GM12892 (cell line): ENCODE data around the gene LCE2A. TPM values are rescaled to one million over a fixed set of nuclear protein-coding genes. Genes with fewer than 3 reads are reported as not detected.
A peak's percentile ranks its signal among the peaks of the same experiment; 100 is the strongest.
"Not testable (repeated sequence)": the region's sequence is repeated elsewhere in the genome, so short reads cannot be mapped to it uniquely, and the experiment has no call there.

ENCODE experiments used
- DNase-seq: peaks from one replicate; pipeline ENCODE4 v3.0.0; 2011; ENCODE audit not compliant: insufficient read length
- FAIRE-seq: peaks from 2 replicates; lab custom pipeline; 2011; peaks lifted over from hg19 to GRCh38; lab: Jason Lieb, UNC
- POLR2A ChIP-seq: IDR thresholded peaks from 2 replicates; pipeline ENCODE4 v1.6.1; 2011; ENCODE audit warnings: low read depth, low read length, control low read depth
- POLR2AphosphoS5 ChIP-seq: IDR thresholded peaks from 2 replicates; pipeline ENCODE4 v1.6.1; 2011; ENCODE audit warnings: low read depth, low read length, control low read depth
- TAF1 ChIP-seq: IDR thresholded peaks from 2 replicates; pipeline ENCODE4 v1.6.1; 2011; ENCODE audit warnings: low read depth, mild to moderate bottlenecking, control low read depth, low read length, borderline replicate concordance
- polyA plus RNA-seq: library from polyadenylated mRNA; unstranded; fragments of >200 nt; gene quantifications from one replicate; pipeline ENCODE4 v1.2.1, GENCODE V29; 2012; ENCODE audit warnings: missing spikeins, inconsistent platforms; ENCODE audit not compliant: missing spikeins

The LCE2A gene
- polyA plus RNA-seq: not detected

- FAIRE-seq (no peak), DNase-seq (no peak)
- TF ChIP-seq POLR2A (no peak), POLR2AphosphoS5 (no peak), TAF1 (no peak)
Observed at GRCh38 chr1:152697701-152698600, at the start of gene LCE2A. TSS of gene LCE2A (plus strand) at chr1:152698345. CDS start at chr1:152698902, 557 bp downstream.

- FAIRE-seq: peak; percentile 70
- DNase-seq: peak; percentile 28
- TF ChIP-seq POLR2A: no peak
- no peak for TF ChIP-seq POLR2AphosphoS5
- no peak for TF ChIP-seq TAF1
Observed at GRCh38 chr1:152654110-152654509, 44.0 kb upstream of the LCE2A start.

GRCh38 chr1:152656459-152656858, 41.7 kb upstream of the LCE2A start:
- no peak for TF ChIP-seq POLR2AphosphoS5
- no peak for TF ChIP-seq POLR2A
- no peak for TF ChIP-seq TAF1
- FAIRE-seq (no peak), DNase-seq (no peak)

GRCh38 chr1:152657677-152658076, 40.5 kb upstream of the LCE2A start:
- no peak for FAIRE-seq
- DNase-seq: no peak
- no peak for TF ChIP-seq POLR2A
- no peak for TF ChIP-seq POLR2AphosphoS5
- TF ChIP-seq TAF1: no peak

GRCh38 chr1:152658649-152659048, 39.5 kb upstream of the LCE2A start:
- no peak for DNase-seq
- no peak for FAIRE-seq
- no peak for TF ChIP-seq POLR2A
- TF ChIP-seq TAF1: no peak
- TF ChIP-seq POLR2AphosphoS5: no peak

GRCh38 chr1:152663098-152663497, 35.0 kb upstream of the LCE2A start, which contains the start of gene LCE2D:
TSS of gene LCE2D (plus strand) at chr1:152663380. CDS start at chr1:152664106, 726 bp downstream.
- FAIRE-seq: no peak
- no peak for DNase-seq
- no peak for TF ChIP-seq POLR2A
- no peak for TF ChIP-seq POLR2AphosphoS5
- TF ChIP-seq TAF1: no peak

GRCh38 chr1:152666171-152666570, 32.0 kb upstream of the LCE2A start:
- not testable (repeated sequence) for DNase-seq, FAIRE-seq

GRCh38 chr1:152667648-152668047, 30.5 kb upstream of the LCE2A start:
- TF ChIP-seq POLR2AphosphoS5 (no peak), TAF1 (no peak)
- FAIRE-seq: no peak
- no peak for DNase-seq

- no peak for TF ChIP-seq POLR2A
- no peak for TF ChIP-seq TAF1
- TF ChIP-seq POLR2AphosphoS5: no peak
- DNase-seq (no peak), FAIRE-seq (no peak)
Observed at GRCh38 chr1:152673016-152673415, 25.1 kb upstream of the LCE2A start.

- not testable (repeated sequence) for DNase-seq, FAIRE-seq
Observed at GRCh38 chr1:152674983-152675382, 23.2 kb upstream of the LCE2A start, which contains the start of gene LCE2C. TSS of gene LCE2C (plus strand) at chr1:152675279. CDS start at chr1:152676016, 737 bp downstream.

GRCh38 chr1:152679459-152679858, 18.7 kb upstream of the LCE2A start:
- DNase-seq (no peak), FAIRE-seq (no peak)
- TF ChIP-seq POLR2A (no peak), TAF1 (no peak), POLR2AphosphoS5 (no peak)

GRCh38 chr1:152681616-152682015, 16.5 kb upstream of the LCE2A start:
- TF ChIP-seq TAF1 (no peak), POLR2AphosphoS5 (no peak), POLR2A (no peak)
- FAIRE-seq (no peak), DNase-seq (no peak)

- FAIRE-seq: no peak
- TF ChIP-seq POLR2A: no peak
- no peak for TF ChIP-seq POLR2AphosphoS5
- TF ChIP-seq TAF1: no peak
- no peak for DNase-seq
Observed at GRCh38 chr1:152683846-152684245, 14.3 kb upstream of the LCE2A start.

- FAIRE-seq, DNase-seq: not testable (repeated sequence)
Observed at GRCh38 chr1:152685823-152686222, 12.3 kb upstream of the LCE2A start, which contains the start of gene LCE2B. TSS of gene LCE2B (plus strand) at chr1:152686123. CDS start at chr1:152686844, 721 bp downstream.
